ENCODE results near the gene IMP4.
"Not testable (repeated sequence)": the region's sequence is repeated elsewhere in the genome, so short reads cannot be mapped to it uniquely, and the experiment has no call there.

IMP4 gene

GRCh38 chr2:130316596-130316995, 26.1 kb upstream of the IMP4 start:
- H3K9me3 ChIP-seq (ENCODE audit: control insufficient read depth in 2 of 2, low read length in 2 of 2): no peaks in the 10 kb centered on the region
- no peak overlapping the region for H3K27ac ChIP-seq (ENCODE audit: low read depth in 2 of 2, low read length in 2 of 2)
- no peak overlapping the region for H3K4me3 ChIP-seq (ENCODE audit: low read length in 2 of 2)
- H3K4me1 ChIP-seq (ENCODE audit: control insufficient read depth in 2 of 2, insufficient read depth in 2 of 2, low read length in 2 of 2): no peaks in the 10 kb centered on the region
- no peaks in the 10 kb centered on the region for H3K36me3 ChIP-seq (ENCODE audit: control insufficient read depth in 2 of 2, insufficient read depth in 2 of 2, low read length in 2 of 2)
- H3K27me3 ChIP-seq (ENCODE audit: control insufficient read depth in 2 of 2, insufficient read depth in 2 of 2, low read length in 2 of 2): no peaks in the 10 kb centered on the region
- no peak overlapping the region for H3K9ac ChIP-seq (ENCODE audit: low read depth in 1 of 2, low read length in 2 of 2)

GRCh38 chr2:130318906-130319305, 23.8 kb upstream of the IMP4 start:
- Histone ChIP-seq H3K9ac (ENCODE audit: low read depth in 1 of 2, low read length in 2 of 2) (no peak overlapping the region), H3K27me3 (ENCODE audit: control insufficient read depth in 2 of 2, insufficient read depth in 2 of 2, low read length in 2 of 2) (peaks cover 0 to 3% of the 10 kb centered on the region in 2 donors), H3K4me3 (ENCODE audit: low read length in 2 of 2) (no peak overlapping the region), H3K36me3 (ENCODE audit: control insufficient read depth in 2 of 2, insufficient read depth in 2 of 2, low read length in 2 of 2) (no peaks in the 10 kb centered on the region), H3K27ac (ENCODE audit: low read depth in 2 of 2, low read length in 2 of 2) (no peak overlapping the region), H3K9me3 (ENCODE audit: control insufficient read depth in 2 of 2, low read length in 2 of 2) (no peaks in the 10 kb centered on the region), H3K4me1 (ENCODE audit: control insufficient read depth in 2 of 2, insufficient read depth in 2 of 2, low read length in 2 of 2) (no peaks in the 10 kb centered on the region)

GRCh38 chr2:130319536-130319935, 23.2 kb upstream of the IMP4 start:
- Histone ChIP-seq H3K27ac (ENCODE audit: low read depth in 2 of 2, low read length in 2 of 2) (no peak overlapping the region), H3K27me3 (ENCODE audit: control insufficient read depth in 2 of 2, insufficient read depth in 2 of 2, low read length in 2 of 2) (peaks cover 0 to 7% of the 10 kb centered on the region in 2 donors), H3K4me1 (ENCODE audit: control insufficient read depth in 2 of 2, insufficient read depth in 2 of 2, low read length in 2 of 2) (no peaks in the 10 kb centered on the region), H3K9me3 (ENCODE audit: control insufficient read depth in 2 of 2, low read length in 2 of 2) (no peaks in the 10 kb centered on the region), H3K36me3 (ENCODE audit: control insufficient read depth in 2 of 2, insufficient read depth in 2 of 2, low read length in 2 of 2) (no peaks in the 10 kb centered on the region), H3K4me3 (ENCODE audit: low read length in 2 of 2) (no peak overlapping the region), H3K9ac (ENCODE audit: low read depth in 1 of 2, low read length in 2 of 2) (no peak overlapping the region)

GRCh38 chr2:130327703-130328527, 14.8 kb upstream of the IMP4 start:
- H3K27me3 ChIP-seq (ENCODE audit: control insufficient read depth in 2 of 2, insufficient read depth in 2 of 2, low read length in 2 of 2): peaks cover 15 to 18% of the 10 kb centered on the region in 2 donors
- no peaks in the 10 kb centered on the region for H3K36me3 ChIP-seq (ENCODE audit: control insufficient read depth in 2 of 2, insufficient read depth in 2 of 2, low read length in 2 of 2)
- H3K9me3 ChIP-seq (ENCODE audit: control insufficient read depth in 2 of 2, low read length in 2 of 2): no peaks in the 10 kb centered on the region
- H3K27ac ChIP-seq (ENCODE audit: low read depth in 2 of 2, low read length in 2 of 2): no peak overlapping the region
- no peak overlapping the region for H3K9ac ChIP-seq (ENCODE audit: low read depth in 1 of 2, low read length in 2 of 2)
- no peak overlapping the region for H3K4me3 ChIP-seq (ENCODE audit: low read length in 2 of 2)
- H3K4me1 ChIP-seq (ENCODE audit: control insufficient read depth in 2 of 2, insufficient read depth in 2 of 2, low read length in 2 of 2): peaks cover 4 to 9% of the 10 kb centered on the region in 2 donors

GRCh38 chr2:130328710-130329109, 14.0 kb upstream of the IMP4 start:
- Histone ChIP-seq H3K27ac (ENCODE audit: low read depth in 2 of 2, low read length in 2 of 2) (no peak overlapping the region), H3K4me1 (ENCODE audit: control insufficient read depth in 2 of 2, insufficient read depth in 2 of 2, low read length in 2 of 2) (peaks cover 4 to 10% of the 10 kb centered on the region in 2 donors), H3K36me3 (ENCODE audit: control insufficient read depth in 2 of 2, insufficient read depth in 2 of 2, low read length in 2 of 2) (no peaks in the 10 kb centered on the region), H3K9ac (ENCODE audit: low read depth in 1 of 2, low read length in 2 of 2) (no peak overlapping the region), H3K27me3 (ENCODE audit: control insufficient read depth in 2 of 2, insufficient read depth in 2 of 2, low read length in 2 of 2) (peaks cover 15 to 16% of the 10 kb centered on the region in 2 donors), H3K4me3 (ENCODE audit: low read length in 2 of 2) (no peak overlapping the region), H3K9me3 (ENCODE audit: control insufficient read depth in 2 of 2, low read length in 2 of 2) (no peaks in the 10 kb centered on the region)

- Histone ChIP-seq H3K36me3 (ENCODE audit: control insufficient read depth in 2 of 2, insufficient read depth in 2 of 2, low read length in 2 of 2) (no peaks in the 10 kb centered on the region), H3K27ac (ENCODE audit: low read depth in 2 of 2, low read length in 2 of 2) (no peak overlapping the region), H3K4me1 (ENCODE audit: control insufficient read depth in 2 of 2, insufficient read depth in 2 of 2, low read length in 2 of 2) (peaks cover 4 to 10% of the 10 kb centered on the region in 2 donors), H3K4me3 (ENCODE audit: low read length in 2 of 2) (no peak overlapping the region), H3K27me3 (ENCODE audit: control insufficient read depth in 2 of 2, insufficient read depth in 2 of 2, low read length in 2 of 2) (peaks cover 10 to 13% of the 10 kb centered on the region in 2 donors), H3K9me3 (ENCODE audit: control insufficient read depth in 2 of 2, low read length in 2 of 2) (no peaks in the 10 kb centered on the region), H3K9ac (ENCODE audit: low read depth in 1 of 2, low read length in 2 of 2) (no peak overlapping the region)
These were observed 10.2 kb upstream of the IMP4 start for GRCh38 chr2:130332271-130333073.

- H3K9ac ChIP-seq (ENCODE audit: low read depth in 1 of 2, low read length in 2 of 2); H3K36me3 ChIP-seq (ENCODE audit: control insufficient read depth in 2 of 2, insufficient read depth in 2 of 2, low read length in 2 of 2); H3K4me3 ChIP-seq (ENCODE audit: low read length in 2 of 2); H3K9me3 ChIP-seq (ENCODE audit: control insufficient read depth in 2 of 2, low read length in 2 of 2); H3K27ac ChIP-seq (ENCODE audit: low read depth in 2 of 2, low read length in 2 of 2); H3K4me1 ChIP-seq (ENCODE audit: control insufficient read depth in 2 of 2, insufficient read depth in 2 of 2, low read length in 2 of 2): not testable (repeated sequence)
- H3K27me3 ChIP-seq (ENCODE audit: control insufficient read depth in 2 of 2, insufficient read depth in 2 of 2, low read length in 2 of 2): peaks cover 10 to 13% of the 10 kb centered on the region in 2 donors
These were observed 9.4 kb upstream of the IMP4 start for GRCh38 chr2:130333253-130333652.

- Histone ChIP-seq H3K27me3 (ENCODE audit: control insufficient read depth in 2 of 2, insufficient read depth in 2 of 2, low read length in 2 of 2) (peaks cover 10% of the 10 kb centered on the region in 2 donors), H3K9me3 (ENCODE audit: control insufficient read depth in 2 of 2, low read length in 2 of 2) (no peaks in the 10 kb centered on the region), H3K27ac (ENCODE audit: low read depth in 2 of 2, low read length in 2 of 2) (no peak overlapping the region), H3K4me1 (ENCODE audit: control insufficient read depth in 2 of 2, insufficient read depth in 2 of 2, low read length in 2 of 2) (peaks cover 4 to 10% of the 10 kb centered on the region in 2 donors), H3K36me3 (ENCODE audit: control insufficient read depth in 2 of 2, insufficient read depth in 2 of 2, low read length in 2 of 2) (peaks cover 5 to 11% of the 10 kb centered on the region in 2 donors), H3K9ac (ENCODE audit: low read depth in 1 of 2, low read length in 2 of 2) (no peak overlapping the region), H3K4me3 (ENCODE audit: low read length in 2 of 2) (no peak overlapping the region)
These were observed 8.7 kb upstream of the IMP4 start for GRCh38 chr2:130334026-130334425.

- Histone ChIP-seq H3K9me3 (ENCODE audit: control insufficient read depth in 2 of 2, low read length in 2 of 2) (no peaks in the 10 kb centered on the region), H3K27ac (ENCODE audit: low read depth in 2 of 2, low read length in 2 of 2) (no peak overlapping the region), H3K4me1 (ENCODE audit: control insufficient read depth in 2 of 2, insufficient read depth in 2 of 2, low read length in 2 of 2) (peaks cover 4 to 10% of the 10 kb centered on the region in 2 donors), H3K4me3 (ENCODE audit: low read length in 2 of 2) (no peak overlapping the region), H3K36me3 (ENCODE audit: control insufficient read depth in 2 of 2, insufficient read depth in 2 of 2, low read length in 2 of 2) (peaks cover 11 to 22% of the 10 kb centered on the region in 2 donors), H3K9ac (ENCODE audit: low read depth in 1 of 2, low read length in 2 of 2) (no peak overlapping the region), H3K27me3 (ENCODE audit: control insufficient read depth in 2 of 2, insufficient read depth in 2 of 2, low read length in 2 of 2) (peaks cover 6 to 7% of the 10 kb centered on the region in 2 donors)
These were observed 7.5 kb upstream of the IMP4 start for GRCh38 chr2:130335226-130335625.
